ENCODE data around the gene SPTLC3.

SPTLC3 gene

GRCh38 chr20:13007596-13007995 lies 1.2 kb upstream of the SPTLC3 start:
- peaks cover 13% of the 10 kb centered on the region for H3K4me1 ChIP-seq (ENCODE audit: control insufficient read depth, low read length)
- H3K27me3 ChIP-seq (ENCODE audit: control insufficient read depth, low read length) = peaks cover 13% of the 10 kb centered on the region
- no peaks in the 10 kb centered on the region for H3K9me2 ChIP-seq (replicated peaks; ENCODE audit: control insufficient read depth, low read length)
- peaks cover 4% of the 10 kb centered on the region; the same call in 1 of the 2 replicates for H3F3A ChIP-seq (ENCODE audit: control insufficient read depth, insufficient read depth)
- no peak overlapping the region for H3K27ac ChIP-seq (ENCODE audit: low read depth, low read length)
- TF ChIP-seq CTCF (IDR thresholded peaks at IDR 0.05; ENCODE audit: low read depth, low read length, poor library complexity, severe bottlenecking) = no peak
- no peak for TF ChIP-seq EZH2phosphoT487 (IDR thresholded peaks at IDR 0.05; ENCODE audit: borderline replicate concordance, low read length)
- H4K20me1 ChIP-seq (ENCODE audit: control insufficient read depth, insufficient read depth, low read depth, low read length) = no peaks in the 10 kb centered on the region
- no peaks in the 10 kb centered on the region for H3K9me3 ChIP-seq (ENCODE audit: control insufficient read depth, insufficient read depth, low read length)
- no peaks in the 10 kb centered on the region for H3K36me3 ChIP-seq (ENCODE audit: control insufficient read depth, low read length)
- H3K79me2 ChIP-seq (ENCODE audit: control insufficient read depth, low read length) = no peaks in the 10 kb centered on the region
- H3K4me2 ChIP-seq (ENCODE audit: low read length) = no peak overlapping the region
- no peak overlapping the region for H3K4me3 ChIP-seq (ENCODE audit: low read length)

GRCh38 chr20:13009682-13010406 lies 1.1 kb downstream of the SPTLC3 start:
- Histone ChIP-seq H3K4me3 (ENCODE audit: low read length) (0 out of 2 replicates have a peak overlapping the region, but pooled peaks have one; percentile 3), H3F3A (ENCODE audit: control insufficient read depth, insufficient read depth) (peaks cover 4% of the 10 kb centered on the region; the same call in 1 of the 2 replicates), H3K9me2 (replicated peaks; ENCODE audit: control insufficient read depth, low read length) (no peaks in the 10 kb centered on the region), H3K79me2 (ENCODE audit: control insufficient read depth, low read length) (no peaks in the 10 kb centered on the region), H3K36me3 (ENCODE audit: control insufficient read depth, low read length) (no peaks in the 10 kb centered on the region), H3K27me3 (ENCODE audit: control insufficient read depth, low read length) (peaks cover 13% of the 10 kb centered on the region), H3K9me3 (ENCODE audit: control insufficient read depth, insufficient read depth, low read length) (no peaks in the 10 kb centered on the region), H3K27ac (ENCODE audit: low read depth, low read length) (no peak overlapping the region), H3K4me1 (ENCODE audit: control insufficient read depth, low read length) (peaks cover 13% of the 10 kb centered on the region), H4K20me1 (ENCODE audit: control insufficient read depth, insufficient read depth, low read depth, low read length) (no peaks in the 10 kb centered on the region), H3K4me2 (ENCODE audit: low read length) (peak overlapping the region; percentile 28)
- TF ChIP-seq EZH2phosphoT487 (IDR thresholded peaks at IDR 0.05; ENCODE audit: borderline replicate concordance, low read length) (no peak), CTCF (IDR thresholded peaks at IDR 0.05; ENCODE audit: low read depth, low read length, poor library complexity, severe bottlenecking) (no peak)

GRCh38 chr20:13012886-13013285 lies 4.1 kb downstream of the SPTLC3 start:
- Histone ChIP-seq H3K9me2 (replicated peaks; ENCODE audit: control insufficient read depth, low read length) (no peaks in the 10 kb centered on the region), H3K9me3 (ENCODE audit: control insufficient read depth, insufficient read depth, low read length) (no peaks in the 10 kb centered on the region), H4K20me1 (ENCODE audit: control insufficient read depth, insufficient read depth, low read depth, low read length) (no peaks in the 10 kb centered on the region), H3K79me2 (ENCODE audit: control insufficient read depth, low read length) (no peaks in the 10 kb centered on the region), H3K27ac (ENCODE audit: low read depth, low read length) (no peak overlapping the region), H3F3A (ENCODE audit: control insufficient read depth, insufficient read depth) (peaks cover 4% of the 10 kb centered on the region; the same call in 1 of the 2 replicates), H3K4me1 (ENCODE audit: control insufficient read depth, low read length) (peaks cover 13% of the 10 kb centered on the region), H3K36me3 (ENCODE audit: control insufficient read depth, low read length) (no peaks in the 10 kb centered on the region), H3K4me2 (ENCODE audit: low read length) (no peak overlapping the region), H3K27me3 (ENCODE audit: control insufficient read depth, low read length) (peaks cover 13% of the 10 kb centered on the region), H3K4me3 (ENCODE audit: low read length) (no peak overlapping the region)
- TF ChIP-seq EZH2phosphoT487 (IDR thresholded peaks at IDR 0.05; ENCODE audit: borderline replicate concordance, low read length) (no peak), CTCF (IDR thresholded peaks at IDR 0.05; ENCODE audit: low read depth, low read length, poor library complexity, severe bottlenecking) (no peak)
